Activated CD8-positive, alpha-beta memory T cell treated with anti-CD3 and anti-CD28 coated beads for 1 hour (primary cell): ENCODE results near the gene MBOAT2.
"Not testable (repeated sequence)": the region's sequence is repeated elsewhere in the genome, so short reads cannot be mapped to it uniquely, and the experiment has no call there.

Experiments used
- DNase-seq, 2 donors: peaks; one replicate each; pipeline ENCODE4 v3.0.0-alpha.2; 2020; ENCODE audit warnings: low read depth in 1 of 2; ENCODE audit errors: extremely low read depth in 1 of 2

The MBOAT2 gene

DNA sequence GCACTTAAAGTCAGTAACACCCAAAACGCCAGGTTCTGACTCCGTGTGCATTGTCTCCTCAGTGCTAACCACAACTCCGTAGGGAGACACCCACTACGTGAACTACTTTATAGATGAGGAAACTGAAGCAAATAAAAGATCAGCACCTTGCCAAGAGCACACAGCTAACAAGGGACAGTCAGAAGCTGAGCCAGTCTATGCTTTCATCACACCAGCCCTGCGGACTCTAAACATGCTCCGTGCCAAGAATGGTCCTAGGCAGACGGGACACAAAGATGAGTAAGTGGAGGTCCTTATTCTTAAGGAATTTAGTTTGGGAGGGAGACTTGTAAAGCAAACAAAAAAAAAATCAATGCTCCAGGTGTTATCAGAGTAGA is 9.6 kb downstream of the MBOAT2 start:
- DNase-seq = no peak

- DNase-seq = no peak
Measured at GRCh38 chr2:8993196-8993901, 10.1 kb downstream of the MBOAT2 start.

DNA sequence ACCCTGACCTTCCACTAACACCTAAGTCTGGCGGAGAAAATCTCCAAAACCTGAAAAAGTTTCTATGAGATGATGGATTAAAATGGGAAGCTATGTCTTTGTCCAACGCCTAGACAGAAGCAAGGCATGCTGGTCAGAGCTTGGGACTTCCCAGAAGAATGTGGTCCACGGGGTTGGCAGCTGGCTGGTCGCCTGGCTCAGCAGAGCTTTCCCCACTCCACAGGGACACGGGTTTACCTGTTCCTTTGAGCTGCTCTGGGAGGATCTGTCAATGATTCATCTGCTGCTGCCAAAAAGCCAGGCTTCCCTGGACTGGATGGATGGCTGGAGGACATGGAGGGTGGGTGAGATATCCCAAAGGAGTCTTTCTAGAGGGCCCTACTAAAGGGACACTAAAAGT is 10.8 kb downstream of the MBOAT2 start:
- no peak for DNase-seq

- DNase-seq = no peak
Measured at GRCh38 chr2:8989536-8990079, 13.9 kb downstream of the MBOAT2 start.

DNA sequence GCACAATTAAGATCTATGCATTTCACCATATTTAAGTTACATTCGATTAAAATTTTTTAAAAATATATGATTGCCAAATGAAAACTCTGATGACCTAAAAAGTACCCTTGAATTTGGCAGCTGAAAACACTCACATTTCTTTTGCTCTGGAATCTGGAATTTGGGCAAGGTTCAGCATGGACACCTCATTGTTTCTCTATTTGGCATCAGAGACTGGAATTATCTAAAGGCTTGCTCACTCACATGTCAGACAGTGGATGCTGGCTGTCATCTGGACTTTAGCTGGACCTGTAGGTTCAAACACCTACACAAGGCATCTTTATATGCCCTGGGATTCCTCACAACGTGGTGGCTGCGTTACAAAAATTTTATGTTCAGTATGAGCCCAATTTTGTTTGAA is 16.1 kb downstream of the MBOAT2 start:
- DNase-seq = no peak

DNA sequence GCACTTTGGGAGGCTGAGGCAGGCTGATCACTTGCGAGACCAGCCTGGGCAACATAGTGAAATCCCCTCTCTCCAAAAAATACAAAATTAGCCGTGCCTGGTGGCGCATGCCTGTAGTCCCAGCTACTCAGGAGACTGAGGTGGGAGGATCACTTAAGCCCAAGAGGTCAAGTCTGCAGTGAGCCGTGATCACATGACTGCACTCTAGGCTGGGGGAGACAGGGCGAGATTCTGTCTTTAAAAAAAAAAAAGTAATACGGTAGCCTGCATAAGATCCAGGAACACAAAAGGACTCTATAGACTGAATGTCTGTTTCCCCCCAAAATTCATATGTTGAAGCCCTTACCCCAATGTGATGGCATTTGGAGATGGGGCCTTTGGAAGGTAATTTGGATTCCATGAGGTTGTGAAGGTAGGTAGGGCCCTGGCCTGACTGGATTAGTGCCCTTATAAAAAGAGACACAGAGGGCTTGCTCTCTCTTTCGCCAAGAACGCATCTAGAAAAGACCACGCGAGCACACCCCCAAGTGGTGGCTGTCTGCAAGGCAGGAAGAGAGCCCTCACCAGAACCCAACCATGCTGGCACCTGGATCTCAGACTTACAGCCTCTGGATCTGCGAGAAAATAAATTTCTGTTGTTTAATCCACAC is 17.0 kb downstream of the MBOAT2 start:
- no peak for DNase-seq

- DNase-seq = no peak
Measured at GRCh38 chr2:8985561-8986326, 17.7 kb downstream of the MBOAT2 start.

DNA sequence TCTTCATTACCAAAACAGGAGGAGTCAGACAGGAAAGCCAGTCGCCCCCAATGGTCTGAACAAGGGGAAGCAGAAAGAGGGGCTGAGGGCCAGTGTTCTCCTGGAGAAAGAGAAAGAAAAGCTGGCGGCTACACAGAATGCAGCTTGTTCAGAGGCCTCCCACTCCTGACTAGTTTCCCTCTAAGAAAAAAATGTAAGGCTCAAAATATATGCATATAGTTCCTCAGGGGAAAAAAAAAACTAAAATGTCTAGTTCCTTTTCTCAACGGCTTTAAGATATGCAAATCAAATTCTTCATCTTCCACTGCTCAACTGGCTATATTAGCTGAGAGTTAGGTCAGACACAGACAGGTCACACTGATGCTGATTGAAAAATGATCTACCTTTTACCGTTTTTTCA is 18.6 kb downstream of the MBOAT2 start:
- no peak for DNase-seq

GRCh38 chr2:8984157-8984556 is 19.3 kb downstream of the MBOAT2 start:
- no peak for DNase-seq

DNA sequence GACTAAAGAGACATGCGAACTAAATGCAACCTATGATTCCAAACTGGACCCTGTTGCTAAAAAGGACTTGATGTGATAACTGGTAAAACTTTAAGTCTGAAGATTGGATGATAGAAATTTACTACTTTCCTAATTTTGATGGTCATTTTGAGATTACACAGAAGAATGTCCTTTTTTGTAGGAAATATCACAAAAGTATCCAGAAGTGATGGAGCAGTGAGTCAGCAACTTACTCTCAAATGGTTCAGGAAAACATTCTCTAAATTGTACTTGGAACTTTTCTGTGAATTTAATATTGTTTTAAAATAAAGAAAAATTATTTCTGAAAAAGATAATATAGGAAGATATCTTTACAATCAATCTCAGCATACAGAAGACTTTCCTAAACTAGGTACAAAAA is 19.9 kb downstream of the MBOAT2 start:
- no peak for DNase-seq

DNA sequence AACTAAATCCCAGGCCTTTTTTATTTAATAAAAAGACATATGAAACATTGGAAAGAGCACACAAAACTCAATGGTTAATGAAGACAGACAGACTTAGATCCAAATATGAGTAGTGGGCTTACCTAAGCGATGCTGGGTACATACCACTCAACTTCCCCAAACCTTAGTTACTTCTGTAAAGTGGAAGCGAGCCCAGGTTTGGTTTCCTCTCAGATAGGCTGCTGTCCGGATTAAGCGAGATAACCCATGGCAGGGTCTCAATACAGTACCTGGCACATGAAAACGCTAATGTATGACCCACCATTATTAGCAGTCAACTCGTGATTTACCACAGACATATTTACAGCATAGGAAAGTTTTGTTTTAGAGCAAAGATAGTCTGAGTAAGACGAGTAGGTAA is 21.6 kb downstream of the MBOAT2 start:
- no peak for DNase-seq

DNA sequence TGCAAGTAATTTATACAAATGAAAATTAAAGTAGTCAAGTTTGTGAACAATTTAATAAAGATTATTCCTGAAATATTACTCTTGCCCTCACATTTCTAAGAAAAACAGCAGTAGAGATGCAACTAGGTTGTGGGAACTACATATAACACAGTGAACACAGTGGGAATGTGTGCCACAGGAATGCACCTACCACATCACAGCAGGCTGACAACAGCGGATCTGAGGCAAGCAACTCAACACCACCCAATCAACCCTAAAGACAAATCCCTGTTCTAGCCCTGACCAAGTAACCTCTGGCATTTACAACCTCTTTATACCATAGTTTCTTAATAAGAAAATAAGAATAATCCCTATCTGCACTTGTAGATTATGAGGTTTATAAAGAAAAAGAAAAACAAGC is 23.4 kb downstream of the MBOAT2 start:
- no peak for DNase-seq

GRCh38 chr2:8977758-8978157 is 25.7 kb downstream of the MBOAT2 start:
- no peak for DNase-seq

DNA sequence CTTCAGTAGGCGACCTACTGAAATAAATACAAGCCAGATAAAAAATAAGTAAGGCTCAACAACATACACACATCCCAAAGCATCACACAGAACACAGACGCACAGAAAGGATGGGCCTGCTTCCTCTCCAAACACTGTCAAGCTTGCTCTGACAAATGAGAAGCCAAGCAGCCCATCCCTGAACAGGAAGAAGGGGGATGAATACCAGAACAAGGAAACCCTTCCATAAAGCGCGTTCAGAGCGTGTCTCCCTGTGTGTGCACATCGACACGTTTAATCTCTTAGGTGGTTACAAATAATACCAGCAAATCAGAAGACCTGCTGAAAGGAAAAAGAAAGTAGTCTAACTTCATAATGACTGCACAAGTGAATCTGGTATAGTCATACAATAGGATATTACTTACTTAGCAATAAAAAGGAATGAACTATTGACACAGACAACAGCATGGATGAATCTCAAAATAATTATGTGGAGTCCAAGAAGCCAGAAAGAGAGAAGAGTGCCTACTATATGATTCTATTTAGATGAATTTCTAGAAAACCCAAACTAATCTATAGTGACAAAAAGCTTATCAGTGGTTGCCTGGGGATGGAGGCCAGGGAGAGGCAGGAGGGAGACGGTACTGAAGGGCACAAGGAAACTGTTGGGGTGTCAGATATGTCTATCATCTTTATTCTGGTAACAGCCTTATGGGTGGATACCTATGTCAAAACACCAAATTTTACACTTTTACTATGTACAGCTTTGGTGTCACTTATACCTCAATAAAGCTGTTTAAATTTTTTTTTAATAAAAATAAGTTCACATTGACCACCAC is 26.8 kb downstream of the MBOAT2 start:
- DNase-seq = no peak

GRCh38 chr2:8974016-8974415 is 29.5 kb downstream of the MBOAT2 start:
- DNase-seq = no peak

DNA sequence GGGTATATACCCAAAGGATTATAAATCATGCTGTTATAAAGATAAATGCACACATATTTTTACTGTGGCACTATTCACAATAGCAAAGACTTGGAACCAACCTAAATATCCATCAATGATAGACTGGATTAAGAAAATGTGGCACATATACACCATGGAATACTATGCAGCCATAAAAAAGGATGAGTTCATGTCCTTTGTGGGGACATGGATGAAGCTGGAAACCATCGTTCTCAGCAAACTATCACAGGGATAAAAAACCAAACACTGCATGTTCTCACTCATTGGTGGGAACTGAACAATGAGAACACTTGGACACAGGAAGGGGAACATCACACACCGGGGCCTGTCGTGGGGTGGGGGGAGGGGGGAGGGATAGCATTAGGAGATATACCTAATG is 30.5 kb downstream of the MBOAT2 start:
- DNase-seq = not testable (repeated sequence)

GRCh38 chr2:8972535-8972934 is 30.9 kb downstream of the MBOAT2 start:
- not testable (repeated sequence) for DNase-seq

- DNase-seq = not testable (repeated sequence)
Measured at GRCh38 chr2:8969348-8969747, 34.1 kb downstream of the MBOAT2 start.

- DNase-seq = no peak
Measured at GRCh38 chr2:8966123-8966908, 37.2 kb downstream of the MBOAT2 start.
